ENCODE data around the gene RNF220. TPM values are rescaled to one million over a fixed set of nuclear protein-coding genes. Genes with fewer than 3 reads are reported as not detected.
A peak's percentile ranks its signal among the peaks of the same experiment; 100 is the strongest.

Gene RNF220
- total and polyA plus RNA-seq, 2 donors from 2014 or later = 66.9 to 69.0 TPM

DNA sequence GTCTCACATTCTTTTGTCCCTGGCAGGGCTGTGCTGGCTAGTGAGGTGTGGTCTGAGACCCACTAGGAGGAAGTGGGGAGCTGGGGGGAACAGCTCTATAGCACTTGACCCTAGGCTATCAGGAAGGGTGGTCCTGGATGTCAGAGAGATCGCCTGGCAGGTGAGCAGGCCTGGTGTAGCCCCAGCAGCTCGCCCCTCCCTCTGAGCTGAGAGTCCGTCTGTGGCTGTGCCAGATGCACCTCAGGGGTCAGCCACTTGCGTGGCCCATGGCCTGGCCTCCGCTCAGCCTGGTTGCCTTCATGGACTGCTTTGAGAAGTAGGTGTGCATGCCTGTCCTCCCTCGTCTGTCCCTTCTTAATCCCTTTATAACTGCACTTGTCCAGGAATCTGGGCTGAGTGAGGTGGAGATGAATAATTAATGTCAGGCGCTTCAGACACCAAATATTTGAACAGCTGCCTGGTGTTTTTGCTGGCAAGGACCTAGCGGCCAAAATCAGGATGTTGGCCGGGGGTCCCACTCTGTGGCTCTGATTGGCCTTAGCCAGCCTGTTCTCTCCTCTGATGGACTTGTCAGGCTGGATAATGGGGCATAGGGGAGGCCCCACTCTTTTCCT is 238.8 kb downstream of the RNF220 start:
- DNase-seq (no peak), FAIRE-seq (no peak)
- Histone ChIP-seq H3K27me3 (ENCODE audit: control insufficient read depth, insufficient read depth, low read length) (no peaks in the 10 kb centered on the region), H3K4me1 (ENCODE audit: control insufficient read depth in 2 of 3, insufficient read depth in 2 of 3, low read depth in 1 of 3, low read length in 3 of 3) (no peaks in the 10 kb centered on the region), H3K27ac (ENCODE audit: low read depth in 2 of 2, low read length in 2 of 2) (no peak overlapping the region), H3K9me3 (ENCODE audit: control insufficient read depth in 2 of 3, insufficient read depth in 1 of 3, low read length in 3 of 3) (no peaks in the 10 kb centered on the region), H3K4me3 (ENCODE audit: low read length in 3 of 3) (no peak overlapping the region), H3K9ac (ENCODE audit: low read length in 3 of 3) (no peak overlapping the region), H3K36me3 (ENCODE audit: control insufficient read depth in 2 of 3, insufficient read depth in 3 of 3, low read length in 3 of 3) (peaks cover 5 to 57% (median 37%) of the 10 kb centered on the region in 3 donors)
- intact Hi-C loops (cut with DNase I) = no loop called here
- TF ChIP-seq, protein P1, sequence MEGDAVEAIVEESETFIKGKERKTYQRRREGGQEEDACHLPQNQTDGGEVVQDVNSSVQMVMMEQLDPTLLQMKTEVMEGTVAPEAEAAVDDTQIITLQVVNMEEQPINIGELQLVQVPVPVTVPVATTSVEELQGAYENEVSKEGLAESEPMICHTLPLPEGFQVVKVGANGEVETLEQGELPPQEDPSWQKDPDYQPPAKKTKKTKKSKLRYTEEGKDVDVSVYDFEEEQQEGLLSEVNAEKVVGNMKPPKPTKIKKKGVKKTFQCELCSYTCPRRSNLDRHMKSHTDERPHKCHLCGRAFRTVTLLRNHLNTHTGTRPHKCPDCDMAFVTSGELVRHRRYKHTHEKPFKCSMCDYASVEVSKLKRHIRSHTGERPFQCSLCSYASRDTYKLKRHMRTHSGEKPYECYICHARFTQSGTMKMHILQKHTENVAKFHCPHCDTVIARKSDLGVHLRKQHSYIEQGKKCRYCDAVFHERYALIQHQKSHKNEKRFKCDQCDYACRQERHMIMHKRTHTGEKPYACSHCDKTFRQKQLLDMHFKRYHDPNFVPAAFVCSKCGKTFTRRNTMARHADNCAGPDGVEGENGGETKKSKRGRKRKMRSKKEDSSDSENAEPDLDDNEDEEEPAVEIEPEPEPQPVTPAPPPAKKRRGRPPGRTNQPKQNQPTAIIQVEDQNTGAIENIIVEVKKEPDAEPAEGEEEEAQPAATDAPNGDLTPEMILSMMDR (IDR thresholded peaks at IDR 0.05; ENCODE audit: borderline replicate concordance, extremely low read depth, insufficient read depth) = no peak

DNA sequence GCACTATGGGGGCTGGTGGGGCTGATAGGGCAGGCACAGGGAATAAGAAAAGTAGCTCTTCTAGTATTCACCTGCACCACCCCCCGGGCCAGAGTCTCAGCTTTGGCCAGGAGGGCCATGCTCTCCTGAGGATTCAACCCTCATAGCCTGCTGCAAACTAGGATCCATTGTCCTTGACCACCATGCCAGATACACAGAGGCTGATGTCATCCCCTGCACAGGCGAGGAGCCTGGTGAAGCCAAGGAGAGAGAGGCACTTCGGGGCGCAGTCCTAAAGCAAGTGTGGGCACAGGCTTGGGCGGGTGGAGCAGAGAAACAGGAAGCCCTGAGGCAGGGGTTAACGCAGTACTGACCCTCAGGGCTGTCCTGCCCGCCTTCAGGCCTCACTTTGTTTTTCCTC is 239.8 kb downstream of the RNF220 start:
- TF ChIP-seq, protein P1 (IDR thresholded peaks at IDR 0.05; ENCODE audit: borderline replicate concordance, extremely low read depth, insufficient read depth) = no peak
- intact Hi-C loops (cut with DNase I) = no loop called here
- Histone ChIP-seq H3K4me3 (ENCODE audit: low read length in 3 of 3) (no peak overlapping the region), H3K27me3 (ENCODE audit: control insufficient read depth, insufficient read depth, low read length) (no peaks in the 10 kb centered on the region), H3K4me1 (ENCODE audit: control insufficient read depth in 2 of 3, insufficient read depth in 2 of 3, low read depth in 1 of 3, low read length in 3 of 3) (no peaks in the 10 kb centered on the region), H3K36me3 (ENCODE audit: control insufficient read depth in 2 of 3, insufficient read depth in 3 of 3, low read length in 3 of 3) (peaks cover 0 to 50% (median 38%) of the 10 kb centered on the region in 3 donors), H3K27ac (ENCODE audit: low read depth in 2 of 2, low read length in 2 of 2) (no peak overlapping the region), H3K9ac (ENCODE audit: low read length in 3 of 3) (no peak overlapping the region), H3K9me3 (ENCODE audit: control insufficient read depth in 2 of 3, insufficient read depth in 1 of 3, low read length in 3 of 3) (no peaks in the 10 kb centered on the region)
- DNase-seq (no peak), FAIRE-seq (no peak)

DNA sequence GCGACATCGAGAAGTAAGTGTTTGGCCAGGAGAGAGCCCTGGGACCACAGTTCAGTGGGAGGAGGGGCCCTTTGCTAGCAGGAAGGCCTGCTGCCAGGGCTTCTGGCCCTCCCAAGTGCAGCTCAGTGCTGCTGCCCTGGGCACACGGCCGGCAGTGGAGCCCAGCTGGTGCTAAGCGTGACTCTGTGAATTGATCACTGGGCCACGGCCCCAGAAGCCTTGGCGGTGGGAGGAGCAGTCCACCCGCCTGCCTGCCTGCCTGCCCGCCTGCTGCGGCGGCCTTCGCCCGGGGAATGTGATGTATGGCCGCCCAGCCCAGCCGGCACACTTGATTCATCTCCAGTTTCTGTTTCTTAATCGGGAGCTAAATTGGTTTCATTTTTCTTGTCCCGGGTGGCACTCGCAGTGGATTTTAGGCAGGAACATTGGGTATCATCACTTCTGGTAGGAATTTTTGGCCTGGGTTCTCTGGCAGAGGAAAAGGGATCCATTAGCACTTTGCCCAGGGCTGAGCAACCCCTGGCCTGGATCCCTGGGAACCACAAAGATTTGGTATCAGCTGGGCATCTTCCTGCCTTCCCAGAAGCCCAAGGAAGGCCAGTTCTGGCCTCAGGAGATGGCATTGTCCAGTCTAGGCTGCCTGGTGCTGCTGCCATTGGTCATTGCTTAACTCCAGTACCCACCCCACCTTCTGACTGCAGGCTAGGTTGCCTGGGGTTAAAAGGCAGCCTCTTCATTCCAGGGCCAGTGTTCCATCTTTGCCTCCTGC is 240.6 kb downstream of the RNF220 start:
- H3K27ac ChIP-seq (ENCODE audit: low read depth in 2 of 2, low read length in 2 of 2) = no peak overlapping the region
- H3K4me1 ChIP-seq (ENCODE audit: control insufficient read depth in 2 of 3, insufficient read depth in 2 of 3, low read depth in 1 of 3, low read length in 3 of 3) = no peaks in the 10 kb centered on the region
- no peak for FAIRE-seq
- no peaks in the 10 kb centered on the region for H3K9me3 ChIP-seq (ENCODE audit: control insufficient read depth in 2 of 3, insufficient read depth in 1 of 3, low read length in 3 of 3)
- no peak overlapping the region for H3K9ac ChIP-seq (ENCODE audit: low read length in 3 of 3)
- intact Hi-C loops (cut with DNase I) = no loop called here
- no peaks in the 10 kb centered on the region for H3K27me3 ChIP-seq (ENCODE audit: control insufficient read depth, insufficient read depth, low read length)
- no peak overlapping the region for H3K4me3 ChIP-seq (ENCODE audit: low read length in 3 of 3)
- TF ChIP-seq, protein P1 (IDR thresholded peaks at IDR 0.05; ENCODE audit: borderline replicate concordance, extremely low read depth, insufficient read depth) = no peak
- peaks cover under 1 to 48% (median 33%) of the 10 kb centered on the region in 3 donors for H3K36me3 ChIP-seq (ENCODE audit: control insufficient read depth in 2 of 3, insufficient read depth in 3 of 3, low read length in 3 of 3)
- DNase-seq = peak in 3 of 5 donors; percentile 27 to 48 (median 31)

All from kidney (tissue), 14 donors.